ENCODE measurements around the gene RMC1. TPM values are rescaled to one million over a fixed set of nuclear protein-coding genes. Genes with fewer than 3 reads are reported as not detected.
"Not testable (repeated sequence)": the region's sequence is repeated elsewhere in the genome, so short reads cannot be mapped to it uniquely, and the experiment has no call there.

The RMC1 gene
- total RNA-seq, 6 experiments from 2014 or later = 17.3 to 19.9 (median 19.4) TPM

DNA sequence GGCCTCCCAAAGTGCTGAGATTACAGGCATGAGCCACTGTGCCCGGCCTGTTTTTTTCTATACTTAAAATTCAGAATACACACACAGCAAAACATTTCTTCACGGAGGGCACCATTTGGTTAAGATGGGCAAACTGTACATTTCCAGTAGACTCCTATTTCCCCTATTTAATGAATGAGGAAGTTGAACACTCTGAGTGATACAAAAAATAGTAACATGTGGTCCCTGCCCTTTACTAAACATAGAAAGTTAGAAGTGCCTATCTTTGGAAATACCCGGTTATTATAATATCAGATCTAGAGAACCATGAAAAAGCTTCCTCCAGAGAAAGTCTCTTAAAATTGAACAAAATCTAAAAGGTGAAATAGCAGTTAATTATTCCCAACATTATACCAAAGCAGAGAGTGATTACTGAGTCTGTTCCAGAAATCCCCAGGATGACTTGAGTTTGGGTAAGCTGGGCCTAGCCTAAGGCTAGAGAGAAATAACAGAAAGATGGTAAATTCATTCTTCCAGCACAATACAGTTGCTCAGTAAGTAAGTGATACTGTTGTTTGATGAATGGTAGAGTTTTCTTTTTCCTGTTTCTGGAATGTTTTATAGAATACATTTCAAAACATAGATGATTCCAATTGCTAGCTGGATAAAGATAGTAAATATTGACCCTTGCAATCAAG, 23.3 kb upstream of the RMC1 start:
- no peaks in the 10 kb centered on the region; the same call in 1 of the 2 replicates for H3K27me3 Mint-ChIP-seq (ENCODE audit: insufficient read depth)
- no peak for DNase-seq
- H3K27ac Mint-ChIP-seq = no peak overlapping the region
- no peaks in the 10 kb centered on the region for H3K4me1 Mint-ChIP-seq (ENCODE audit: low read depth)
- no peak overlapping the region for H3K4me3 Mint-ChIP-seq
- H3K36me3 Mint-ChIP-seq (ENCODE audit: low read depth) = peaks cover 23% of the 10 kb centered on the region
- TF ChIP-seq, protein P1, sequence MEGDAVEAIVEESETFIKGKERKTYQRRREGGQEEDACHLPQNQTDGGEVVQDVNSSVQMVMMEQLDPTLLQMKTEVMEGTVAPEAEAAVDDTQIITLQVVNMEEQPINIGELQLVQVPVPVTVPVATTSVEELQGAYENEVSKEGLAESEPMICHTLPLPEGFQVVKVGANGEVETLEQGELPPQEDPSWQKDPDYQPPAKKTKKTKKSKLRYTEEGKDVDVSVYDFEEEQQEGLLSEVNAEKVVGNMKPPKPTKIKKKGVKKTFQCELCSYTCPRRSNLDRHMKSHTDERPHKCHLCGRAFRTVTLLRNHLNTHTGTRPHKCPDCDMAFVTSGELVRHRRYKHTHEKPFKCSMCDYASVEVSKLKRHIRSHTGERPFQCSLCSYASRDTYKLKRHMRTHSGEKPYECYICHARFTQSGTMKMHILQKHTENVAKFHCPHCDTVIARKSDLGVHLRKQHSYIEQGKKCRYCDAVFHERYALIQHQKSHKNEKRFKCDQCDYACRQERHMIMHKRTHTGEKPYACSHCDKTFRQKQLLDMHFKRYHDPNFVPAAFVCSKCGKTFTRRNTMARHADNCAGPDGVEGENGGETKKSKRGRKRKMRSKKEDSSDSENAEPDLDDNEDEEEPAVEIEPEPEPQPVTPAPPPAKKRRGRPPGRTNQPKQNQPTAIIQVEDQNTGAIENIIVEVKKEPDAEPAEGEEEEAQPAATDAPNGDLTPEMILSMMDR (IDR thresholded peaks at IDR 0.05) = no peak
- no peaks in the 10 kb centered on the region for H3K9me3 Mint-ChIP-seq

DNA sequence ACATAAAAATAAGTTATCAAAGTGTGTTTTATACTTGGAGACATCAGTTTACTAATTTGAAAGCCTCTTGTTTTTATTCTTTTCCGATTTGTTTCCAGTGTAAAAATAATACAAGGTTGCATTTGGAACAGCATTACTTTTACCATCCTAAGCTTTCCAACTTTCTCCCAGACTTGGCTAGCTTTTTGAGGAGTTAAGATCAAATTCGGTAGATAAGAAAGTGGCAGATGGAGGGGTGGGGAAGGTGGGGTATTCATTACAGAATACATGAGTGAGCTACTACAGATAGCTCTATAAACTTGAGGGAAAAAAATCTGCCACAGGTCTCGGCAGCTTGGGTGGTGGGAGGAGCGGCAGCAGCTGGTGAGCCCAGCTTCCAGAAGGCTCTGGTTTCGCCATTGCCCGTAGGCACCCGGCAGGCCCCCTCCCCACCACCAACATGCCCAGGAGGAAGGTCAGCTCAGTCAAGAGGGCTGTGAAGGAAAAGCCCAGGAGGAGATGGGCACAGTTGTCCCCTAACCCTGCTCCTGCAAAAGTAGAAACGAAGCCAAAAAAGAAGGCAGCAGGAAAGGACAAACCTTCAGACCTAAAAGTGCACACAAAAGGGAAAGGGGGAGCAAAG, 18.6 kb upstream of the RMC1 start:
- Mint-ChIP-seq H3K9me3 (no peaks in the 10 kb centered on the region), H3K27me3 (ENCODE audit: insufficient read depth) (peaks cover 1% of the 10 kb centered on the region; the same call in 1 of the 2 replicates), H3K27ac (no peak overlapping the region), H3K36me3 (ENCODE audit: low read depth) (peaks cover 13% of the 10 kb centered on the region), H3K4me1 (ENCODE audit: low read depth) (peaks cover 25% of the 10 kb centered on the region), H3K4me3 (no peak overlapping the region)
- TF ChIP-seq, protein P1 (IDR thresholded peaks at IDR 0.05) = no peak
- no peak for DNase-seq

DNA sequence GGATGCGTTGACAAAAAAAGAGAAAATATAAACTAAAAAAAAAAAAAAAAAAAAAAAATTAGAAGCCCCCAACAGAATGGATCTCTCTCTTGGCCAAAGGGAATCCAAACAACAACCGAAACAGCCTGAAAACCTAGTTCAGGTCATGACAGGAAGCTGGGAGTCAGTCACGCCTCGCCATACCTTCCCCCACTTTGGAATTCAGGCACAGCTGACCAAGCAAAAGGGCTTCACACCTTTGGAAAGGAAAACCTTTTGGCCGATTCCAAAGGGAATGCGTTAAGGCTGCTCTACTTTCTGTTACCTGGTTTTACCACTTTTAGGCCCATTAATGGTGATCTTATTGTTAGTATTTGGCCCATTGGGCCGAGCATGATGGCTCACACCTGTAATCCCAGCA, 17.9 kb upstream of the RMC1 start:
- H3K27me3 Mint-ChIP-seq (ENCODE audit: insufficient read depth) = peaks cover 4% of the 10 kb centered on the region; the same call in 1 of the 2 replicates
- no peak overlapping the region for H3K27ac Mint-ChIP-seq
- H3K36me3 Mint-ChIP-seq (ENCODE audit: low read depth) = peaks cover 17% of the 10 kb centered on the region
- DNase-seq = no peak
- H3K4me3 Mint-ChIP-seq = no peak overlapping the region
- H3K9me3 Mint-ChIP-seq = no peaks in the 10 kb centered on the region
- TF ChIP-seq, protein P1 (IDR thresholded peaks at IDR 0.05) = no peak
- peaks cover 25% of the 10 kb centered on the region for H3K4me1 Mint-ChIP-seq (ENCODE audit: low read depth)

DNA sequence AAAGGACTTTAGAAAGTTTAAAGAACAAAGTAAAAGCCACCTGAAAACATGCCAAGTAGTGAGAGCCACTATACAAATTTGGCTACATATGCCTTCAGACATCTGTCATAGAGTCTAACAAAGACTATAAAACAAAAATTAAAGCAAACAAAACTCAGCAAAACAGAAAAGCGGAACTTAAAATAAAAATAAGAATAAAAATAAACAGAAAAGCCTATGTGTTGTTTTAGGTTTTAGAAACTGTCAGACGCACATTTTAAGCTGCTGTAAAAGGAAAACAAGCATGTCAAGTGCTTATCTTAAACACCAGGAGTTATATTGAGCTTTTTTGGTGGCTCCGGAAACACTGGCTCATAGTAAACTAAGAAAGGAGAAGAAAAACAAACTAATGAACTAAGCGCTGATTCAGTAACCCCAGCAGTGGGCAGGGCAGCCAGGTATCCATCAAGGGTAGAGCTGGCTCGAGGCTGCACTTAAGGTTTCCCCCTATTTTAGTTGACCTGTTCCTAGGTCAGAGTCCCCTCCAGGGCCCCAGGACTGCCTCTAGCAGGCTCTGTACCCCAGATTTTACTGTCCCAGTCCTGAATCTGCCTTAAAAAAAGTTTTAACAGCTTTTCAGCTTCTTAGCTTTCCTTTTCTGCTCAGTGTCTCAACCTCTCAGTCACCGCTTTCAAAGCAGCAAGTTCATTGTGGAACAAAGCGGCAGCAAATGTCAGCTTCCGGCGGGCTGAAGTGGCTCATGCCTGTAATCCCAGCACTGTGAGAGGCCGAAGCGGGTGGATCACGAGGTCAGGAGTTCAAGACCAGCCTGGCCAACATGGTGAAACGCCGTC, 15.4 kb upstream of the RMC1 start:
- H3K36me3 Mint-ChIP-seq (ENCODE audit: low read depth) = peaks cover 14% of the 10 kb centered on the region

DNA sequence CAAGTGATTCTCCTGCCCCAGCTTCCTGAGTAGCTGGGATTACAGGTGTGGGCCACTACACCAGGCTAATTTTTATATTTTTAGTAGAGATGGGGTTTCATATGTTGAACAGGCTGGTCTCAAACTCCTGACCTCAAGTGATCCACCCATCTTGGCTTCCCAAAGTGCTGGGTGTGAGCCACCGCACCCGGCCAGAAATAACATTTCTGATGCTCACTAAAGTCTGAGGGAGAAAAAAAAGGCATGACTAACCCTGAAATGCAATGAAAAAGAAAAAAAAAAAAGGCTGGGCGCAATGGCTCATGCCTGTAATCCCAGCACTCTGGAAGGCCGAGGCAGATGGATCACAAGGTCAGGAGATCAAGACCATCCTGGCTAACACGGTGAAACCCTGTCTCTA, 13.7 kb upstream of the RMC1 start:
- not testable (repeated sequence) for H3K9me3 Mint-ChIP-seq; DNase-seq; H3K27me3 Mint-ChIP-seq (ENCODE audit: insufficient read depth); H3K4me3 Mint-ChIP-seq; H3K27ac Mint-ChIP-seq
- H3K36me3 Mint-ChIP-seq (ENCODE audit: low read depth) = peaks cover 10% of the 10 kb centered on the region
- peaks cover 25% of the 10 kb centered on the region for H3K4me1 Mint-ChIP-seq (ENCODE audit: low read depth)

More for the DNA sequence above, 15.4 kb upstream of the RMC1 start:
- Mint-ChIP-seq H3K27me3 (ENCODE audit: insufficient read depth) (peaks cover 4% of the 10 kb centered on the region; the same call in 1 of the 2 replicates), H3K27ac (no peak overlapping the region), H3K9me3 (no peaks in the 10 kb centered on the region), H3K4me3 (peak overlapping the region; percentile 11; the same call in 1 of the 2 replicates), H3K4me1 (ENCODE audit: low read depth) (peaks cover 25% of the 10 kb centered on the region)
- DNase-seq = no peak
- TF ChIP-seq, protein P1 (IDR thresholded peaks at IDR 0.05) = no peak

All from HFFc6 (cell line).